ENCODE measurements around the gene NFE2. TPM values are rescaled to one million over a fixed set of nuclear protein-coding genes. Genes with fewer than 3 reads are reported as not detected.

NFE2 gene
- total RNA-seq, 1 donor from 2014 or later, result not detected

GRCh38 chr12:54306925-54307741 is 6.3 kb upstream of the NFE2 start:
- no peak for DNase-seq (ENCODE audit: low read depth in 2 of 2)

- DNase-seq (ENCODE audit: low read depth in 2 of 2), result no peak
Measured at GRCh38 chr12:54304187-54304810, 3.5 kb upstream of the NFE2 start.

GRCh38 chr12:54303640-54304039 is 2.8 kb upstream of the NFE2 start:
- no peak for DNase-seq (ENCODE audit: low read depth in 2 of 2)

- DNase-seq (ENCODE audit: low read depth in 2 of 2), result no peak
Measured at GRCh38 chr12:54301428-54302048, 723 bp upstream of the NFE2 start.

- DNase-seq (ENCODE audit: low read depth in 2 of 2), result no peak
Measured at GRCh38 chr12:54300225-54300731, 537 bp downstream of the NFE2 start.

GRCh38 chr12:54299515-54300224 is 1.1 kb downstream of the NFE2 start:
- no peak for DNase-seq (ENCODE audit: low read depth in 2 of 2)

GRCh38 chr12:54298904-54299303 is 1.9 kb downstream of the NFE2 start:
- DNase-seq (ENCODE audit: low read depth in 2 of 2), result no peak

GRCh38 chr12:54296393-54297099 is 4.3 kb downstream of the NFE2 start:
- no peak for DNase-seq (ENCODE audit: low read depth in 2 of 2)

- no peak for DNase-seq (ENCODE audit: low read depth in 2 of 2)
Measured at GRCh38 chr12:54294953-54295566, 5.8 kb downstream of the NFE2 start.

- peak; percentile 15 to 53 for DNase-seq (ENCODE audit: low read depth in 2 of 2)
Measured at GRCh38 chr12:54294152-54294952, 6.5 kb downstream of the NFE2 start.

GRCh38 chr12:54292931-54293241 is 7.9 kb downstream of the NFE2 start:
- no peak for DNase-seq (ENCODE audit: low read depth in 2 of 2)

- DNase-seq (ENCODE audit: low read depth in 2 of 2), result no peak
Measured at GRCh38 chr12:54292083-54292930, 8.5 kb downstream of the NFE2 start.

- no peak for DNase-seq (ENCODE audit: low read depth in 2 of 2)
Measured at GRCh38 chr12:54287261-54288157, 13.3 kb downstream of the NFE2 start.

- DNase-seq (ENCODE audit: low read depth in 2 of 2), result no peak
Measured at GRCh38 chr12:54286042-54287030, 14.5 kb downstream of the NFE2 start.

GRCh38 chr12:54285150-54286041 is 15.4 kb downstream of the NFE2 start:
- DNase-seq (ENCODE audit: low read depth in 2 of 2), result no peak

Measured in dermis microvascular lymphatic vessel endothelial cell (primary cell).